Calu3 (cell line): ENCODE measurements around the gene FAM53A. TPM values are rescaled to one million over a fixed set of nuclear protein-coding genes. Genes with fewer than 3 reads are reported as not detected.
A peak's percentile ranks its signal among the peaks of the same experiment; 100 is the strongest.

Source experiments
- BruUV-seq: library from RNA; stranded (reverse); fragments of 400-500 nt; replicated peaks from 2 replicates; lab custom pipeline; 2021; lab: Mats Ljungman, UMichigan
- CTCF ChIA-PET: fragments of 300-600 bp; sonication (Branson Sonifier 250); formaldehyde crosslinking; loops from one replicate; lab custom pipeline; 2022; ENCODE audit warnings: antibody characterized with exemption; lab: Charles Lee
- DNase-seq: peaks from one replicate; pipeline ENCODE4 v3.0.0; 2022
- H3K27ac Mint-ChIP-seq: one replicate; pipeline ENCODE4 v1.8.0; 2022; ENCODE audit warnings: mixed read lengths; ENCODE audit not compliant: unreplicated experiment
- H3K27me3 Mint-ChIP-seq: one replicate; pipeline ENCODE4 v1.8.0; 2022; ENCODE audit warnings: mixed read lengths; ENCODE audit not compliant: unreplicated experiment
- H3K36me3 Mint-ChIP-seq: one replicate; pipeline ENCODE4 v1.8.0; 2022; ENCODE audit warnings: mild to moderate bottlenecking, moderate library complexity, mixed read lengths; ENCODE audit not compliant: insufficient read depth, unreplicated experiment
- H3K4me1 Mint-ChIP-seq: one replicate; pipeline ENCODE4 v1.8.0; 2022; ENCODE audit warnings: mild to moderate bottlenecking, low read depth, mixed read lengths; ENCODE audit not compliant: unreplicated experiment
- H3K4me3 Mint-ChIP-seq: one replicate; pipeline ENCODE4 v1.8.0; 2022; ENCODE audit warnings: mild to moderate bottlenecking, low read depth, moderate library complexity, mixed read lengths; ENCODE audit not compliant: unreplicated experiment
- H3K9me3 Mint-ChIP-seq: one replicate; pipeline ENCODE4 v1.8.0; 2022; ENCODE audit warnings: low read depth, mixed read lengths; ENCODE audit not compliant: unreplicated experiment
- intact Hi-C: fragments of 100-400 bp; cut with micrococcal nuclease; formaldehyde crosslinking; loops from one replicate; pipeline ENCODE4 v1.10.0; 2022; ENCODE audit not compliant: unreplicated experiment
- total RNA-seq: library from RNA; stranded (reverse); gene quantifications from 2 replicates; pipeline ENCODE4 v1.2.3, GENCODE V29; 2022
- TF ChIP-seq, protein P1 (sequence below): fragments of 200-600 bp; IDR thresholded peaks from one replicate; pipeline ENCODE4 v1.8.0; 2022; ENCODE audit warnings: antibody characterized with exemption; ENCODE audit not compliant: unreplicated experiment

The FAM53A gene
- total RNA-seq, 1 experiment from 2014 or later = 7.3 TPM

DNA sequence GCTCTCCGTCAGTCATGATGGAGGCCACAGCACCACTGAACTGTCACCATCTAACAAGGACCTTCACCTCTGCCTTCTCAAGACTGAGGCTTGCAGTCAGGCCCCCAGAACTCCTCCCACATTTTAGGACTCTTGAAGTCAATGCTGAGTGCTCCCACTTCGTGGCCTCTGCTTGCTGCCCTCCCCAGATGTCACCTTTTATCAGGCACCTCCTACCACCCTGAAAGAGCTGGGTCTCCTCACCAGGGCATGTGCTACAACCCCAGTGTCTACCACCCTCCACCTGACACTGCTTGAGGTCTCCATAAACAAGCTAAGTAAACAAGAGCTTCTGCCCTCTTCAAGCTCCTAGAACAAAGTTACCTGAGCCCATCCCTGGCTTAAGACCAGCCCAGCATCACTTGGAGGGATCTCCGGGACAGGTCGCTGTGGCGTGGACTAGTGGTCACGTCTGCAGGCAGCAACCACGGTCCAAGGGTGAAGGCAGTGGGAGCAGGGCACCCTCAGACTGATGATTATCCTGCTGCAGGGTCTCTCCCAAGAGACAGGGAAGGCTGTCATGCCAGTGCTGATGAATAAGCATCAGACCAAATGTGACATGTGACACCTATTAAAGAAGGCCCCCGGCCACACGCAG lies 7.7 kb upstream of the FAM53A start:
- TF ChIP-seq, protein P1, sequence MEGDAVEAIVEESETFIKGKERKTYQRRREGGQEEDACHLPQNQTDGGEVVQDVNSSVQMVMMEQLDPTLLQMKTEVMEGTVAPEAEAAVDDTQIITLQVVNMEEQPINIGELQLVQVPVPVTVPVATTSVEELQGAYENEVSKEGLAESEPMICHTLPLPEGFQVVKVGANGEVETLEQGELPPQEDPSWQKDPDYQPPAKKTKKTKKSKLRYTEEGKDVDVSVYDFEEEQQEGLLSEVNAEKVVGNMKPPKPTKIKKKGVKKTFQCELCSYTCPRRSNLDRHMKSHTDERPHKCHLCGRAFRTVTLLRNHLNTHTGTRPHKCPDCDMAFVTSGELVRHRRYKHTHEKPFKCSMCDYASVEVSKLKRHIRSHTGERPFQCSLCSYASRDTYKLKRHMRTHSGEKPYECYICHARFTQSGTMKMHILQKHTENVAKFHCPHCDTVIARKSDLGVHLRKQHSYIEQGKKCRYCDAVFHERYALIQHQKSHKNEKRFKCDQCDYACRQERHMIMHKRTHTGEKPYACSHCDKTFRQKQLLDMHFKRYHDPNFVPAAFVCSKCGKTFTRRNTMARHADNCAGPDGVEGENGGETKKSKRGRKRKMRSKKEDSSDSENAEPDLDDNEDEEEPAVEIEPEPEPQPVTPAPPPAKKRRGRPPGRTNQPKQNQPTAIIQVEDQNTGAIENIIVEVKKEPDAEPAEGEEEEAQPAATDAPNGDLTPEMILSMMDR = no peak
- no peak overlapping the region for H3K27ac Mint-ChIP-seq
- H3K36me3 Mint-ChIP-seq = peaks cover 37% of the 10 kb centered on the region
- H3K9me3 Mint-ChIP-seq = no peaks in the 10 kb centered on the region
- intact Hi-C loops = no loop called here
- H3K27me3 Mint-ChIP-seq = no peaks in the 10 kb centered on the region
- no TSS peak for BruUV-seq
- no peak overlapping the region for H3K4me3 Mint-ChIP-seq
- peaks cover 4% of the 10 kb centered on the region for H3K4me1 Mint-ChIP-seq
- CTCF ChIA-PET = no interaction called here
- no peak for DNase-seq

GRCh38 chr4:1690698-1691097 lies 6.6 kb upstream of the FAM53A start:
- H3K4me3 Mint-ChIP-seq = no peak overlapping the region
- H3K36me3 Mint-ChIP-seq = peaks cover 30% of the 10 kb centered on the region
- no peaks in the 10 kb centered on the region for H3K9me3 Mint-ChIP-seq
- H3K4me1 Mint-ChIP-seq = peaks cover 8% of the 10 kb centered on the region
- BruUV-seq = no TSS peak
- CTCF ChIA-PET = no interaction called here
- no peaks in the 10 kb centered on the region for H3K27me3 Mint-ChIP-seq
- intact Hi-C loops = no loop called here
- H3K27ac Mint-ChIP-seq = no peak overlapping the region
- no peak for DNase-seq
- TF ChIP-seq, protein P1 = no peak

- Mint-ChIP-seq H3K27ac (no peak overlapping the region), H3K4me3 (no peak overlapping the region), H3K9me3 (no peaks in the 10 kb centered on the region), H3K4me1 (peaks cover 16% of the 10 kb centered on the region), H3K36me3 (peaks cover 44% of the 10 kb centered on the region), H3K27me3 (no peaks in the 10 kb centered on the region)
- TF ChIP-seq, protein P1 = no peak
- no TSS peak for BruUV-seq
- intact Hi-C loops = no loop called here
- no peak for DNase-seq
- CTCF ChIA-PET = interaction anchor here (0.7 kb wide), 1 partner anchor 25 kb away, joined by 5 read pairs; the partner anchor contains the start of gene SLBP
These were observed 2.4 kb upstream of the FAM53A start for GRCh38 chr4:1686440-1687036.

GRCh38 chr4:1685235-1686150 lies 1.4 kb upstream of the FAM53A start:
- no peaks in the 10 kb centered on the region for H3K9me3 Mint-ChIP-seq
- H3K4me1 Mint-ChIP-seq = peaks cover 16% of the 10 kb centered on the region
- DNase-seq = peak; percentile 16
- CTCF ChIA-PET = interaction anchor here (0.8 kb wide), 1 partner anchor 25 kb away, joined by 3 read pairs; no protein-coding TSS in a partner anchor
- peak overlapping the region; percentile 56 for H3K4me3 Mint-ChIP-seq
- H3K27me3 Mint-ChIP-seq = no peaks in the 10 kb centered on the region
- no peak overlapping the region for H3K27ac Mint-ChIP-seq
- intact Hi-C loops = no loop called here
- no TSS peak for BruUV-seq
- H3K36me3 Mint-ChIP-seq = peaks cover 36% of the 10 kb centered on the region
- TF ChIP-seq, protein P1 = no peak
